Gastrocnemius medialis (tissue), 4 donors: ENCODE results near the gene DIO1. TPM values are rescaled to one million over a fixed set of nuclear protein-coding genes. Genes with fewer than 3 reads are reported as not detected.

Source experiments
- ATAC-seq, 2 donors: fragments of 150-250 bp; one replicate each; pipeline ENCODE4 v1.9.1; 2016
- DNase-seq, 2 donors: peaks; one replicate each; pipeline ENCODE4 v3.0.0-alpha.2; 2019
- H3K27ac ChIP-seq, 4 donors: fragments of 200-600 bp; sonication (generic); 1 replicate in 1 of 4; 2 replicates in 3 of 4; pipeline ENCODE4 v1.5.1; 2016 to 2018; ENCODE audit warnings: mild to moderate bottlenecking in 2 of 4, moderate library complexity in 1 of 4
- H3K27me3 ChIP-seq, 3 donors: fragments of 200-600 bp; sonication (generic) in 2 of 3; 1 replicate in 1 of 3; 2 replicates in 2 of 3; pipeline versions ENCODE4 v1.5.1 to v1.6.0; 2016 to 2019; ENCODE audit warnings: mild to moderate bottlenecking in 1 of 3, moderate library complexity in 1 of 3
- H3K36me3 ChIP-seq, 2 donors: fragments of 200-600 bp; sonication (generic) in 1 of 2; one replicate each; pipeline ENCODE4 v1.5.1; 2017 to 2018
- H3K4me1 ChIP-seq, 2 donors: fragments of 200-600 bp; sonication (generic) in 1 of 2; one replicate each; pipeline ENCODE4 v1.5.1; 2016 to 2017; ENCODE audit warnings: mild to moderate bottlenecking in 2 of 2
- H3K4me3 ChIP-seq, 4 donors: fragments of 200-600 bp; sonication (generic) in 3 of 4; 1 replicate in 1 of 4; 2 replicates in 3 of 4; pipeline ENCODE4 v1.5.1; 2016 to 2019; ENCODE audit warnings: mild to moderate bottlenecking in 2 of 4
- H3K9me3 ChIP-seq, 3 donors: fragments of 200-600 bp; sonication (generic) in 2 of 3; 1 replicate in 1 of 3; 2 replicates in 2 of 3; pipeline ENCODE4 v1.5.1; 2016 to 2019
- POLR2A ChIP-seq, 2 donors: fragments of 450-650 bp; IDR thresholded peaks; one replicate each; pipeline ENCODE4 v1.6.1; 2017; ENCODE audit warnings: antibody characterized with exemption in 2 of 2, mild to moderate bottlenecking in 2 of 2, moderate library complexity in 2 of 2
- in situ Hi-C, 4 donors: fragments of 200-750 bp; cut with MboI; loops; one replicate each; pipeline versions ENCODE4 v1.15.0 to v1.8.0; 2017; ENCODE audit warnings: low sequenced_read_pairs in 4 of 4
- intact Hi-C: fragments of 100-400 bp; cut with DNase I; formaldehyde crosslinking; loops from one replicate; pipeline ENCODE4 v1.15.1; 2023; ENCODE audit warnings: low total_unique reads
- total RNA-seq, 4 donors: library from RNA; depleted of rRNA; stranded (reverse); fragments of >200 nt; gene quantifications; one replicate each; pipeline versions ENCODE4 v1.1.0 to v1.2.3, GENCODE V29; 2016
- TF ChIP-seq, protein P1 (sequence below), 5 experiments: fragments of 450-650 bp in 3 of 5; fragments of 200-600 bp in 2 of 5; sonication (generic) in 2 of 5; IDR thresholded peaks in 4 of 5; conservative IDR thresholded peaks in 1 of 5; 1 replicate in 4 of 5; 2 replicates in 1 of 5; pipeline ENCODE4 v1.5.1; 2016 to 2019; ENCODE audit warnings: antibody characterized with exemption in 5 of 5, mild to moderate bottlenecking in 3 of 5, moderate library complexity in 3 of 5

The DIO1 gene
- total RNA-seq, 4 donors from 2014 or later = not detected

DNA sequence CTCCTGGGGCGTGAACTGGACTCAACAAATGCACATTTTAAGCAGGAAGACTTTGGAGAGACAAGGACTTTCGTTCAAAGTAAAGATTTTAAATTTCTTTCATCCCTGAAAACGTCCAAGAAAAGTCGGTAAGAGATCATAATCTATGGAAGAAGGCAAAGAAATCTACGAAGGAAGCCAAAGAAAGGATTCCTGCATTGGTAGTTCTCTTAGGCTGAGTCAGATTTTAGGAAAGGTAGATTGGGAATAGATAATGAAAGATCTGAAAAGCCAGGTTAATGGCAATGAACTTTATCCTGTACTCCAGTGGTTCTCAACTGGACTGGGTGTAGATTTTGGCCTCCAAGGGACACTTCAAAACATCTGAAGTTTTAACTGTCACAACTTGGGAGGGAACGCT, 49.1 kb downstream of the DIO1 start:
- Histone ChIP-seq H3K27ac (no peak overlapping the region), H3K4me1 (peaks cover 8 to 19% of the 10 kb centered on the region in 2 donors), H3K27me3 (no peaks in the 10 kb centered on the region), H3K4me3 (no peak overlapping the region), H3K36me3 (no peaks in the 10 kb centered on the region), H3K9me3 (no peaks in the 10 kb centered on the region)
- in situ Hi-C loops (loop anchor here in 2 of 4 donors (10.0 kb wide), 1 partner anchor 58 kb away; the partner anchor contains the start of gene YIPF1 (in 2 of the 2)), intact Hi-C loops (loop anchor here (10.0 kb wide), 1 partner anchor 602 kb away; the partner anchor contains the start of gene ACOT11)
- no peak for TF ChIP-seq POLR2A (IDR thresholded peaks at IDR 0.05)
- TF ChIP-seq, protein P1, sequence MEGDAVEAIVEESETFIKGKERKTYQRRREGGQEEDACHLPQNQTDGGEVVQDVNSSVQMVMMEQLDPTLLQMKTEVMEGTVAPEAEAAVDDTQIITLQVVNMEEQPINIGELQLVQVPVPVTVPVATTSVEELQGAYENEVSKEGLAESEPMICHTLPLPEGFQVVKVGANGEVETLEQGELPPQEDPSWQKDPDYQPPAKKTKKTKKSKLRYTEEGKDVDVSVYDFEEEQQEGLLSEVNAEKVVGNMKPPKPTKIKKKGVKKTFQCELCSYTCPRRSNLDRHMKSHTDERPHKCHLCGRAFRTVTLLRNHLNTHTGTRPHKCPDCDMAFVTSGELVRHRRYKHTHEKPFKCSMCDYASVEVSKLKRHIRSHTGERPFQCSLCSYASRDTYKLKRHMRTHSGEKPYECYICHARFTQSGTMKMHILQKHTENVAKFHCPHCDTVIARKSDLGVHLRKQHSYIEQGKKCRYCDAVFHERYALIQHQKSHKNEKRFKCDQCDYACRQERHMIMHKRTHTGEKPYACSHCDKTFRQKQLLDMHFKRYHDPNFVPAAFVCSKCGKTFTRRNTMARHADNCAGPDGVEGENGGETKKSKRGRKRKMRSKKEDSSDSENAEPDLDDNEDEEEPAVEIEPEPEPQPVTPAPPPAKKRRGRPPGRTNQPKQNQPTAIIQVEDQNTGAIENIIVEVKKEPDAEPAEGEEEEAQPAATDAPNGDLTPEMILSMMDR (IDR thresholded peaks at IDR 0.05 in 4 of 5, conservative IDR thresholded peaks at IDR 0.05 in 1 of 5) = no peak
- no peak for ATAC-seq
- no peak for DNase-seq

DNA sequence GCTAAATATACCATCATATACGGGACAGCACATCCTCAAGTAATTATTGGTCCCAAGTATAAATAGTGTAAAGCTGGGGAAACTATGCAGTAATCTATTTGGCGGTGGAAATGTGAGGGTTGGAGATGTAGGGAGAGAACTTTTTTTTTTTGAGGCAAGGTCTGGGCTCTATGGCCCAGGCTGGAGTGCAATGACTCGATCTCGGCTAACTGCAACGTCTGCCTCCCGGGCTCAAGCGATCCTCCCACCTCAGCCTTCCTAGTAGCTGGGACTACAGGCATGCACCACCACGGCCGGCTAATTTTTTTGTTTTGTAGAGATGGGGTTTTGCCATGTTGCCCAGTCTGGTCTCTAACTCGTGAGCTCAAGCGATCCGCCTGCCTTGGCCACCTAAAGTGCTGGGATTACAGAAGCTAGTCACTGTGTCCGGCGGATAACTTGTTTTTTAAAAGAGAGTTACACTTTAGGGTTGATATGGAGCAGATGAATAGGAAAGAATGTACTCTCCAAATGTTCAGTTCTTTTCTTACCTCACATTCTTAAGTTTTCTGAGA, 49.6 kb downstream of the DIO1 start:
- in situ Hi-C loops (loop anchor here in 2 of 4 donors (10.0 kb wide), 1 partner anchor 59 kb away; the partner anchor contains the start of gene YIPF1 (in 2 of the 2)), intact Hi-C loops (loop anchor here (2.0 to 10.0 kb wide), 2 partner anchors 109 to 601 kb away; partner anchors contain the start of genes ACOT11, TCEANC2 and TMEM59)

DNA sequence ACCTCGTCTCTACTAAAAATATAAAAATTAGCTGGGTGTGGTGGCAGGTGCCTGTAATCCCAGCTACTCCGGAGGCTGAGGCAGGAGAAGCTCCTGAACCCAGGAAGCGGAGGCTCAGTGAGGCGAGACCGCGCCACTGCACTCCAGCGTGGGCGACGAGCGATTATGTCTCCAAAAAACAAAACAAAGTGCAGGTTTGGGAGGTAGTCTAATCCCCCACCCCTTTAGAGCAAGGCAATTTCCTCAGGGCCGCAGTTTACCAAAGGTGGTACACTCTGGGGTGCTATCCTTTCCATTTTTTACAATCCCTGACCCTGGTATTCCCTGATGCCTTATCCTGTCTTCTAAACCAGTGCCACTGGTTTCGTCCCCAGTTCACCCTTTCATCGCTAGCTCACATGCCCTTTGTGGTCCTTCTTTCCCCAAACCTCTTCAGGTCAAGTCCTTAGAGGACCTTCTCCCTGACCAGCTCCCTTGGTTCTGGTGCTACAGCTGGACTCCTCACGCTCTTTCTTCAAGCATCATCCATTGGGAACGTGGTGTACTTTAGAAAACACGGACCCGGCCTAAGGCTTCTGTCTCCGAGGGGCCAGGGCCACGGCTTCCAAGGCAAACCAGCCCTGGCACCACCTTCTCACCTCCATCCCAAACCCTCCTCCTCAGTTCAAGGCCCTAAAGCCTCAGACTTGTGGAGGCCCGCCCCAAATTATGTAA, 50.6 kb downstream of the DIO1 start:
- in situ Hi-C loops (loop anchor here in 3 of 4 donors (5.0 to 10.0 kb wide), 2 partner anchors 57 to 60 kb away; partner anchors contain the start of gene YIPF1 (in 3 of the 3)), intact Hi-C loops (loop anchor here (1.0 to 10.0 kb wide), 7 partner anchors 82 to 1887 kb away; partner anchors contain the start of genes ACOT11, BTF3L4, CPT2 and NDC1)
- DNase-seq = no peak
- Histone ChIP-seq H3K27ac (peak overlapping the region; percentile 86 to 97 (median 94)), H3K4me3 (peak overlapping the region; percentile 80 to 98 (median 92)), H3K36me3 (no peaks in the 10 kb centered on the region), H3K4me1 (peaks cover 8 to 19% of the 10 kb centered on the region in 2 donors), H3K27me3 (no peaks in the 10 kb centered on the region), H3K9me3 (no peaks in the 10 kb centered on the region)
- ATAC-seq = no peak
- TF ChIP-seq, protein P1 (IDR thresholded peaks at IDR 0.05 in 4 of 5, conservative IDR thresholded peaks at IDR 0.05 in 1 of 5) = no peak
- no peak for TF ChIP-seq POLR2A (IDR thresholded peaks at IDR 0.05)

More for the DNA sequence above, 49.6 kb downstream of the DIO1 start:
- no peaks in the 10 kb centered on the region for H3K9me3 ChIP-seq
- DNase-seq = no peak
- no peak overlapping the region for H3K4me3 ChIP-seq
- H3K4me1 ChIP-seq = peaks cover 8 to 19% of the 10 kb centered on the region in 2 donors
- H3K27me3 ChIP-seq = no peaks in the 10 kb centered on the region
- no peak for TF ChIP-seq POLR2A (IDR thresholded peaks at IDR 0.05)
- TF ChIP-seq, protein P1 (IDR thresholded peaks at IDR 0.05 in 4 of 5, conservative IDR thresholded peaks at IDR 0.05 in 1 of 5) = no peak
- no peaks in the 10 kb centered on the region for H3K36me3 ChIP-seq
- no peak for ATAC-seq
- no peak overlapping the region for H3K27ac ChIP-seq

DNA sequence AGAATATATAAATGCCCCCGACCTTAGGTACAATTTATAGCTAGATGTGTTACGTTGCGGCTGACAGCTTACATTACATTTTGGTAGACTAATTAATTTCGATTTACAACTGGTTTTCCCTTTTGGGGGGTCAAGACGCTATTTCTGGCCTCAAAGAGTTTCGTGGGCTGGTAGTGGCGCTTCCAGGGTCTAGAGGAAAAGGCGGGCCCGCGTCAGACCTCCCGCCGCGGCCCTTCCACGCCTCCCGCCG, 51.1 kb downstream of the DIO1 start:
- Histone ChIP-seq H3K4me3 (peak overlapping the region; percentile 80 to 98 (median 92)), H3K27me3 (no peaks in the 10 kb centered on the region), H3K4me1 (peaks cover 8 to 19% of the 10 kb centered on the region in 2 donors), H3K9me3 (no peaks in the 10 kb centered on the region), H3K36me3 (no peaks in the 10 kb centered on the region), H3K27ac (peak overlapping the region; percentile 86 to 97 (median 94))
- ATAC-seq (peak in 1 of 2 donors; percentile 4), DNase-seq (no peak)
- in situ Hi-C loops (loop anchor here in 3 of 4 donors (5.0 to 10.0 kb wide), 2 partner anchors 58 to 60 kb away; partner anchors contain the start of gene YIPF1 (in 3 of the 3)), intact Hi-C loops (loop anchor here (1.0 to 10.0 kb wide), 7 partner anchors 83 to 1888 kb away; partner anchors contain the start of genes ACOT11, BTF3L4, CPT2 and NDC1)
- no peak for TF ChIP-seq POLR2A (IDR thresholded peaks at IDR 0.05)
- TF ChIP-seq, protein P1 (IDR thresholded peaks at IDR 0.05 in 4 of 5, conservative IDR thresholded peaks at IDR 0.05 in 1 of 5) = no peak
